ENCODE measurements around the gene CLDN2.

Gene CLDN2

DNA sequence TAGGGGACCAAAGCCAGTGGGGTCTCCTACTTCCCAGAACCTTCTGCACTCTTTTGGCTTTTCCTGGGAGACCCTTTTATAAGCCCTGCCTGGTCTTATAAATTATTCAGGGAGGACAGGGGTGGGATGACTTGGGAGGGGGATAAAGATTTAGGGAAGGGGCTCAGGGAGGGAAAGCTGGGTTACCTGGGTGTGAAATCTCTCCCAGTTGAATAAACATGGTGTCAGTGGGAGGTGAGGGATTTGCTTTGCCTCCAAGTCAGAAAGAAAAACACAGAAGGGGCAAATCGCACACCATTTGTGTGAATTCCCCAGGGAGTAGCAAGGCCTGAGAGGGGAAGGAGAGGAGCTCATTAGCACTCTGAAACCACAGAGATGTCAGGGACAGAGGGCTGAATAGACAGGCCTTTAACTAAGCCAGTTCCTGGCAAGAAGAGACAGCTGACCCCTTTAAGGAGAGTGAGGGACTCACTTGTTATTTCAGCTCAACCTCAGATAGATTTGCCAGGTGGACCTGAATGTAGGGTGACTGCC is 16.8 kb upstream of the CLDN2 start, which contains the start of gene RIPPLY1:
Gene RIPPLY1 (minus strand): TSS at position 51 of the 534 bp plus-strand sequence. CDS start 54 bp downstream, outside the sequence.
- DNase-seq: no peak
- TF ChIP-seq GATA1 (IDR thresholded peaks at IDR 0.05; ENCODE audit: low read depth, low read length) (no peak), POLR2A (IDR thresholded peaks at IDR 0.05; ENCODE audit: low read length) (no peak)

DNA sequence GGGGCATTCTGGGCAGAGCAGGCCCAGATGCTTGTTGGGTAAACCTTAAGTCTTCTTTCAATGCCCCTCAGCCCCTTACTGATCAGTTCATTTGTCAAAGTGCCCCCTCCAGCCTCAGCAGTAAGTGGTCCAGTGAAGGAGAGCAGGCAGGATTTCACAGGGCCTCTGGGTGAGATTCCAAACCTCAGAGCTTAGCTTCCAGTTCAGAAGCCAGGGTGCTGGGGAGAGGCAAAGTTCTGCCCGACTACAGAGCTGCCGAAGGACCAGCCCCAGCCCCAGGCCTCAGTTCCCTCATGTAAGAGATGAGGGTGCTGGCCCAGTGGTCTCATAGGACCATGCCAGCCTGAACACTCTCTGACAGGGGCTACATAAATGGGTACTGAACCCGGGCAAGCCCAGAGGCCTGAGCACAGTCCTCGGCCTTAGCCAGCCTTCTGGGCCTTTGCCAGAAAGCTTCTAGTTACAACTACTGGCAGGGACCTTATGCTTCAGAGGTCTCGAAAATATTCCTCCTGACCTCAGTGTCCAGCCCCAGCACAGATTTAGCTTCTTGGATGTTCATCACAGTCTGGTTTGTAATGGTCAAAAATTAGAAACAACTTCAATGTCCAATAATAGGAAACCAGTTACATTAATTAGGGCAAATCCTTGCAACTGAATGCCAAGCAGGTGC is 16.2 kb upstream of the CLDN2 start:
- no peak for TF ChIP-seq GATA1 (IDR thresholded peaks at IDR 0.05; ENCODE audit: low read depth, low read length)
- no peak for DNase-seq

DNA sequence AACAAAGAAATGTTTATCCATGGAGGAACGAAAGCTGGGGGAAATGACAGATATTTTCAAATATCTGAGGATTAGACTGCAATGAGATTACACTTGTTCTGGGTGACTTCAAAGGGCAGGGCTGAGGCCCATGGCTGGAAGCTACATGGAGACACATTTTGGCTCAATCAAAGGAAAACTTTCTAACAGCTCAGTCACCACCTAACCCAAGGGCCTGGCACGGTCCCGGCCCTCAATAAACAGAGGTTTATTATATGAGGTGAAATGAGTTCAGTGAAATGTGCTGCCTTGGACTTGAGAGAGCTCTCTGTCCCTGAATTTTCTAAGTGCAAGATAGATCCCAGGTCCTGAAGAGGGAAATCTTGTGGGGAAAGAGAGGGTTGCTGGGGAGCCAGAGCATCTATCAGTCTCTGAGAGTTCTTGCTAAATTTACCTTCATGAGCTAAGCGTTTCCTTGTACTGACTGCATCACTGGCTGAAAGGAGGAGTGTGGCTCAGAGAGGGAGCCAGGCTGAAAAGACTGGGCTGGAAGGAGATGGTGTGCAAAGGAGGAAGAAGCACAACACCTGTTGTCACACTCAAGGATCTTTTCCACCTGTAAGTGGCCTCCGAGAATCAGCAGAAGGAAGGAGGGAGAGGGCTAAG is 15.0 kb upstream of the CLDN2 start:
- no peak for TF ChIP-seq GATA1 (IDR thresholded peaks at IDR 0.05; ENCODE audit: low read depth, low read length)
- TF ChIP-seq POLR2A (IDR thresholded peaks at IDR 0.05; ENCODE audit: low read length): no peak

DNA sequence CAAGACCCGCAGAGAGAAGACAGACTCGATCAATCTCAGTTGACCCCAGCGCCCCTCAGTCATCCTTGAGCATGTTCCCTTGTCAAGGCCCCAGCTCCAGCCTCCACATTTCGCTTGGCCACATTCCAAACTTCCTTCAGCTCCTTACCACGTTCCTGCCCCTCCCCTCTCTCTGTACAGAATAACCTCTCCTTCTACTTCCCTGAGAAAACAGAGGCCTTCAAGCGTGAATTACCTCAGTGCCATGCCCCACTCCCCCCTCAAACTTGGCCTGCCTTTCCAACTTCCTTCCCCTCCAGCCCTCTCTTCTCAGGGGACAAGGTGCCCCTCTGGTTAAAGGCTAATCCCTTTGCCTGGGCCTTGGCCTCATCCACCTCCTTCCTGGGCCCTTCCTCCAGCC is 13.8 kb upstream of the CLDN2 start:
- TF ChIP-seq POLR2A (IDR thresholded peaks at IDR 0.05; ENCODE audit: low read length) (no peak), GATA1 (IDR thresholded peaks at IDR 0.05; ENCODE audit: low read depth, low read length) (no peak)
- no peak for DNase-seq

More for the DNA sequence above, 15.0 kb upstream of the CLDN2 start:
- DNase-seq: no peak

DNA sequence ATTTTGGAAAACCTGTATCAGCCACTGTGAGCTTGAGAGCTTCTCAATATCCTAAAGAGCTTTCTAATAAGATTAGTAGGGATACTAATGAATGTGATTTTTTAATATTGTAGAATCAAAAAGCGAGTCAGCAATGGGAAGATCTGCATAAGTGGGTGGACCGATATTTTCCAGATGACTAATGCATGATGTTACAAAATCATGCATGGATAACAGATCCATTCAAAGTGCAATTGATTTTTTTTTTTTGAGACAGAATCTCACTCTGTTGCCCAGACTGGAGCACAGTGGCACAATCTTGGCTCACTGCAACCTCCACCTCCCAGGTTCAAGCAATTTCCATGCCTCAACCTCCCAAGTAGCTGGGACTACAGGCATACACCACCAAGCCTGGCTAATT is 7.3 kb upstream of the CLDN2 start:
- no peak for DNase-seq
- TF ChIP-seq GATA1 (IDR thresholded peaks at IDR 0.05; ENCODE audit: low read depth, low read length): no peak
- TF ChIP-seq POLR2A (IDR thresholded peaks at IDR 0.05; ENCODE audit: low read length): no peak

DNA sequence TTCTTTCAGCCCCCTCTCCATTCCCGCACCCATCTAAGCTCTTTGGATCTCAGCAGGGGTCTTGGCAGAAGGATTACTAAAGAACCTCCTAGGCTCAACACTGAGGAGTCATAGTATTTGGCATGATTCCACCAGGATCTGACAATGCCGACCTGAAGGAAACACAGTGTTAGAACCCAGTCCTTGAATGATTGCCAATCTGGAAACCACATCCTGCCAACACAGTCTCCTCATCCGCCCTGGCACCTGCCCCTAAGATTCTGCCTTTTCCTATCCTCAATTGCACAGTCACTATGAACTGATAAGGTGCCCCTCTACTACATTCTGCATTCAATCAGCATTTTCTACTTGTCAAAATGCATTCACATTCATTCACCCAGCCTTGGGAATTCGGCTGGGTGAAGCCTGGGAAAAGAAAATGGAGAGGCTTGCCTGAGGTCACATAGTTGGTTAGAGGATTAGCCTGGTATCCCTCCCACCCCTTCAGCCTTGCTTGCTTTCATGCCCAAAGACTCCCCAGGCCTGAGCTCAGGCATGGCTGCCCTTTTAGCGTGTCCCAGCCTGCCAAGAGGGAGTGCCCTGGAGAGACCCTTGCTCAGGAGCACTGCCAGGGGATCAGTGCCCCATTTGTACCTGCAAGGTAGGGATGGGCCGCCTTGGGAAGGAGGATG is 2.2 kb upstream of the CLDN2 start:
- TF ChIP-seq GATA1 (IDR thresholded peaks at IDR 0.05; ENCODE audit: low read depth, low read length) (no peak), POLR2A (IDR thresholded peaks at IDR 0.05; ENCODE audit: low read length) (no peak)
- no peak for DNase-seq

DNA sequence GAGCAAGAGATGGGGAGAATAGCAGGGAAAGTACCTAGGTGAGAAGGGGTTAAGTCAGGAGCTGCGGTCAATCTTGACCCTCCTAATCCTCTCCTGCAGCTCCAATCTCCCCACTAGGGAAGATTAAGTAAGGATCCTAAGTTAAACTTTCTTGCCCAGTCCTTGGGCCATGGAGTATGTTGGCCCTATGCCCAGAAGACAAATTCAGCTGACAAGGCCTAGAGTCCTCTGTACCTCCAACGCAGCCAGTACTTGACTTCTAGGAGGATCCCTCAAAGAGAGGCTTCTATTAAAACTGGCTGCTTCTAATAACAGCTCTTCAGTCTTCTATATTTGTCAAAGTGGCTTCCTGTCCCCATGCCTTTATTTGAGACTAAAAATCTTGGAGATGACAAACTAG is 1.4 kb downstream of the CLDN2 start:
- no peak for TF ChIP-seq GATA1 (IDR thresholded peaks at IDR 0.05; ENCODE audit: low read depth, low read length)
- no peak for TF ChIP-seq POLR2A (IDR thresholded peaks at IDR 0.05; ENCODE audit: low read length)
- DNase-seq: no peak

- no peak for DNase-seq
- TF ChIP-seq GATA1 (IDR thresholded peaks at IDR 0.05; ENCODE audit: low read depth, low read length): no peak
- no peak for TF ChIP-seq POLR2A (IDR thresholded peaks at IDR 0.05; ENCODE audit: low read length)
These were observed 6.8 kb downstream of the CLDN2 start for GRCh38 chrX:106927023-106927422.

GRCh38 chrX:106927700-106928099 is 7.5 kb downstream of the CLDN2 start:
- no peak for TF ChIP-seq GATA1 (IDR thresholded peaks at IDR 0.05; ENCODE audit: low read depth, low read length)
- no peak for TF ChIP-seq POLR2A (IDR thresholded peaks at IDR 0.05; ENCODE audit: low read length)
- DNase-seq: no peak

- no peak for TF ChIP-seq POLR2A (IDR thresholded peaks at IDR 0.05; ENCODE audit: low read length)
- no peak for TF ChIP-seq GATA1 (IDR thresholded peaks at IDR 0.05; ENCODE audit: low read depth, low read length)
- no peak for DNase-seq
These were observed 8.0 kb downstream of the CLDN2 start for GRCh38 chrX:106928227-106928626.

DNA sequence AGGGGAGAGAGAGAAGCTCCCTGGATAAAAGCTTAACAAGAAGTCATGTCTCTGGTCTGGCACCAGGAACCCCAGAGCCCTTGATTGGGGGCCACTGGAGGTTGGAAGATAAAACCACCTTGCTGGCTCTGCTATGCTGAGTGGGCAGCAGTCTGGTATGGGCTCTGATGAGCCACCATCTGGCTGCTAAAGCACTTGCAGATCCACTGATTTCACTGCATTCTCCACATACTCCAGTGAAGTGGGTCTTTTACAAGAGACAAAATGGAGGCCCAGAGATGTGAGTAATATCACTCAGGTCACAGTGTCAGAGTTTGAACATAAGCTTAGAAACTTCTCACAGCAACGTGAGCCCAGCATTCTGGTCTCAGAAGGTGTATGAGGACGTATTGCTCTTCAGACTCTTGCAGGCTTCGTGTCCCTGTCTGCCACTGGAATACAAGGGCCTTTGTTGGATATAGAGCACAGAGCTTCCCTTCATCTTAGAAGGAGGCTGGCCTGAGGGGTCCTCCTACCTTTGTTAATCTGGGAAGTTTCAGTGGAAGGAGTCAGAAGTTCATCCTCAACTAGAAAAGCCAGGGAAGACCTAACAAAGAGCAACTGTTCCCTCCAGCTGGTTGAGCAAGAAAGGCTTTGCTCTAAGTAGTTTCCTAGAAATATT is 11.8 kb downstream of the CLDN2 start:
- TF ChIP-seq POLR2A (IDR thresholded peaks at IDR 0.05; ENCODE audit: low read length): no peak
- no peak for TF ChIP-seq GATA1 (IDR thresholded peaks at IDR 0.05; ENCODE audit: low read depth, low read length)
- no peak for DNase-seq

- no peak for DNase-seq
- TF ChIP-seq GATA1 (IDR thresholded peaks at IDR 0.05; ENCODE audit: low read depth, low read length) (no peak), POLR2A (IDR thresholded peaks at IDR 0.05; ENCODE audit: low read length) (no peak)
These were observed 12.3 kb downstream of the CLDN2 start for GRCh38 chrX:106932492-106932923.

GRCh38 chrX:106932960-106933537 is 12.8 kb downstream of the CLDN2 start:
- no peak for DNase-seq
- no peak for TF ChIP-seq GATA1 (IDR thresholded peaks at IDR 0.05; ENCODE audit: low read depth, low read length)
- no peak for TF ChIP-seq POLR2A (IDR thresholded peaks at IDR 0.05; ENCODE audit: low read length)

Measured in erythroblast (primary cell).